ENCODE results near the gene UBAC2.

UBAC2 gene

GRCh38 chr13:99250982-99251825 is 50.5 kb downstream of the UBAC2 start:
- no peak for DNase-seq

- no peak for DNase-seq
Measured at GRCh38 chr13:99251921-99252320, 51.3 kb downstream of the UBAC2 start.

- DNase-seq, result no peak
Measured at GRCh38 chr13:99254830-99255229, 54.2 kb downstream of the UBAC2 start.

GRCh38 chr13:99255271-99255670 is 54.6 kb downstream of the UBAC2 start:
- DNase-seq, result no peak

GRCh38 chr13:99256283-99256682 is 55.6 kb downstream of the UBAC2 start:
- DNase-seq, result no peak

- DNase-seq, result no peak
Measured at GRCh38 chr13:99256709-99257108, 56.1 kb downstream of the UBAC2 start.

- DNase-seq, result no peak
Measured at GRCh38 chr13:99257291-99257690, 56.6 kb downstream of the UBAC2 start.

GRCh38 chr13:99258210-99258860 is 57.7 kb downstream of the UBAC2 start, which contains the start of gene GPR18:
Gene GPR18 (minus strand): TSS chr13:99258379. CDS start chr13:99255872, 2,507 bp downstream.
- no peak for DNase-seq

GRCh38 chr13:99258946-99259345 is 58.3 kb downstream of the UBAC2 start:
- DNase-seq, result no peak

GRCh38 chr13:99260216-99260615 is 59.6 kb downstream of the UBAC2 start:
- DNase-seq, result no peak

- DNase-seq, result no peak
Measured at GRCh38 chr13:99261059-99261458, 60.4 kb downstream of the UBAC2 start.

GRCh38 chr13:99263126-99263785 is 62.6 kb downstream of the UBAC2 start:
- no peak for DNase-seq

GRCh38 chr13:99264051-99264450 is 63.4 kb downstream of the UBAC2 start:
- no peak for DNase-seq

- DNase-seq, result no peak
Measured at GRCh38 chr13:99265162-99265800, 64.6 kb downstream of the UBAC2 start.

GRCh38 chr13:99265821-99266426 is 65.3 kb downstream of the UBAC2 start:
- peak in 1 of 2 experiments; percentile 56 for DNase-seq

GRCh38 chr13:99266827-99267226 is 66.2 kb downstream of the UBAC2 start:
- DNase-seq, result no peak

GRCh38 chr13:99267927-99268326 is 67.3 kb downstream of the UBAC2 start:
- no peak for DNase-seq

- DNase-seq, result no peak
Measured at GRCh38 chr13:99268822-99269221, 68.2 kb downstream of the UBAC2 start.

- peak in 1 of 2 experiments; percentile 64 for DNase-seq
Measured at GRCh38 chr13:99269627-99270241, 69.1 kb downstream of the UBAC2 start.

- DNase-seq, result no peak
Measured at GRCh38 chr13:99270518-99270917, 69.9 kb downstream of the UBAC2 start.

- no peak for DNase-seq
Measured at GRCh38 chr13:99271249-99271648, 70.6 kb downstream of the UBAC2 start.

GRCh38 chr13:99272481-99272880 is 71.8 kb downstream of the UBAC2 start:
- DNase-seq, result no peak

All from SW 1271 (cell line).